Fibroblast of peridontal ligament (primary cell): ENCODE measurements around the gene ZCCHC2.

ENCODE experiments used
- DNase-seq: peaks from one replicate; pipeline ENCODE4 v3.0.0-alpha.2; 2010; ENCODE audit errors: extremely low read depth

Gene ZCCHC2

GRCh38 chr18:62510789-62511188 lies 12.0 kb upstream of the ZCCHC2 start:
- DNase-seq, result no peak

GRCh38 chr18:62512532-62512931 lies 10.3 kb upstream of the ZCCHC2 start:
- DNase-seq, result no peak

GRCh38 chr18:62512996-62513395 lies 9.8 kb upstream of the ZCCHC2 start:
- no peak for DNase-seq

GRCh38 chr18:62514570-62514969 lies 8.3 kb upstream of the ZCCHC2 start:
- no peak for DNase-seq

GRCh38 chr18:62516242-62516641 lies 6.6 kb upstream of the ZCCHC2 start:
- DNase-seq, result no peak

- peak; percentile 78 for DNase-seq
Observed at GRCh38 chr18:62518460-62519375, 4.1 kb upstream of the ZCCHC2 start.

- no peak for DNase-seq
Observed at GRCh38 chr18:62519684-62520083, 3.1 kb upstream of the ZCCHC2 start.

GRCh38 chr18:62521082-62521481 lies 1.7 kb upstream of the ZCCHC2 start:
- no peak for DNase-seq

- DNase-seq, result no peak
Observed at GRCh38 chr18:62521593-62521992, 1.2 kb upstream of the ZCCHC2 start.

- DNase-seq, result no peak
Observed at GRCh38 chr18:62522178-62522503, 684 bp upstream of the ZCCHC2 start.

- no peak for DNase-seq
Observed at GRCh38 chr18:62523255-62523588, 397 bp downstream of the ZCCHC2 start.

- no peak for DNase-seq
Observed at GRCh38 chr18:62523631-62524439, 1.0 kb downstream of the ZCCHC2 start.

GRCh38 chr18:62524440-62525200 lies 1.8 kb downstream of the ZCCHC2 start:
- DNase-seq, result no peak

GRCh38 chr18:62525608-62526007 lies 2.8 kb downstream of the ZCCHC2 start:
- DNase-seq, result no peak

- DNase-seq, result peak; percentile 74
Observed at GRCh38 chr18:62526098-62527025, 3.5 kb downstream of the ZCCHC2 start.

GRCh38 chr18:62529597-62529996 lies 6.8 kb downstream of the ZCCHC2 start:
- DNase-seq, result no peak

GRCh38 chr18:62531078-62531477 lies 8.3 kb downstream of the ZCCHC2 start:
- DNase-seq, result no peak

- no peak for DNase-seq
Observed at GRCh38 chr18:62531931-62532330, 9.1 kb downstream of the ZCCHC2 start.

GRCh38 chr18:62536005-62536404 lies 13.2 kb downstream of the ZCCHC2 start:
- DNase-seq, result no peak

- no peak for DNase-seq
Observed at GRCh38 chr18:62537042-62537894, 14.4 kb downstream of the ZCCHC2 start.
